ENCODE measurements around the gene INO80E.
"Not testable (repeated sequence)": the region's sequence is repeated elsewhere in the genome, so short reads cannot be mapped to it uniquely, and the experiment has no call there.

The INO80E gene

DNA sequence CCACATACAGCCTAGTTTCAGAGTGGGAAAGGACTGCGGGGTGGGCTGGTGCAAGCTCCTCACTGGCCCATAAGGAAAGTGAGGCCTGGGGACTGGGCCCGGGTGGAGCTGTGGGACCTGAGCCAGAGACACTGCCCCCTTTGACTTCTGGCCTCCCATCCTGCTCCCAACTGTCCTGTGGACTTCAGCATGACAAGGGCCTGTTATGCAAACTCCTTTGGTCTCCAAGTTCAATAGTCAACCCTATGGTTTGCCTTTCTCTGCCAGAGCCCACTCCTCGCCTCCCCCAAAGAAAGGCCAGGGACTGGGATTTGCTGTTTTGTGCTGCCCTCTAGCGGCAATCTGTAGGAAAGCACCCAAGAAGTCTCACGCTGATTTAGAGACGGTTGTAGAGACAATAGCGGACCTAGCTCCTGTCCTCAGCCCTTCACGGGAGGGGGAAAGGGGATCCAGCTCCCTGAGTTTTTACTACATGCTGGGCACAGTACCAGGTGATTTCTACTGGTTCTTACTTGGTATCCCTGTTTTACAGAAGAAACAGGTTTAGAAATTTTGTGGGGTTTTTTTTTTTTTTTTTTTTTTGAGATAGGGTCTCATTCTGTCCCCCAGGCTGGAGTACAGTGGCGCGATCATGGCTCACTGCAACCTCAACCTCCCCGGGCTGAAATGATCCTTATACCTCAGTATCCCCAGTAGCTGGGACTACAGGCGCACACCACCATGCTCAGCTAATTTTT lies 36.2 kb downstream of the INO80E start:
- peak; percentile 94 for DNase-seq

DNA sequence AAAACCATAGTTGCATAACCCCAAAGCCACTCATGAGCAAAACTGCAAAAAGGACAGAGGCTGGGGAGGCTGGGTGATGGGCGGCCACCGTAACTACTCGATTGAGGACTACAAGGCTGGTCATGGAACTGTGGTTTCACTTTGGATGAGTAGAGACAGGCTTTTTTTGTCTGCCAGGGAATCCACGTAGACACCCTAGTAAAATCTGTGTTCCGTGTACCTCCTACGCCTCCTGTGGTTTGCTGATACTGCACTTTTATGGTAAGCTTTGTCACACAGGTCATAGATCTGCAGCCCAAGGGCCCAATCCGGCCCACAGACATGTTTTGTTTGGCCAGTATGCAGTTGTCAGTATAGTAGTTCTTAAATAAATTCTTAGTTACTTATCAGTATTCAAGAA lies 37.2 kb downstream of the INO80E start:
- DNase-seq: no peak

DNA sequence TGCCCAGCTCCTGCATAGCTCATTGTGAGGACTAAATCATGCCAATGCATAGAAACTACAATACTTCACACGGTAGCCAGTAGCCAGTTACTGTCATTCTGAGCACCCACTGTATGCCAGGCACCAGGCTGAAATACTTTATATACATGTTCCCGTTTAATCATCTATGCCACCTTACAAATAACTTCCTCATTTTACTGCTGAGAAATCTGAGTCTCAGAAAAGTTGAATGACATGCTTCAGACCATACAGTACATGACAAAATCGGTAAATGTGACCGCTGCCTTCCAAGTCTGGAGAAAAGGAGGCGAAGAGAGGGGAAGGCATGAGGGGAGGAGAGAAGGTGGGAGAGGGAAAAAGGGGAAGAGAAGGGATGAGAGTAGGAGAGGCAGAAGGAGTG lies 44.2 kb downstream of the INO80E start:
- DNase-seq: no peak

GRCh38 chr16:30040690-30041089 lies 44.6 kb downstream of the INO80E start:
- not testable (repeated sequence) for DNase-seq

GRCh38 chr16:30041841-30042240 lies 45.8 kb downstream of the INO80E start:
- peak; percentile 59 for DNase-seq

- no peak for DNase-seq
Observed at GRCh38 chr16:30046178-30046577, 50.1 kb downstream of the INO80E start.

- DNase-seq: no peak
Observed at GRCh38 chr16:30046588-30046987, 50.5 kb downstream of the INO80E start.

GRCh38 chr16:30049871-30050270 lies 53.8 kb downstream of the INO80E start:
- DNase-seq: no peak

DNA sequence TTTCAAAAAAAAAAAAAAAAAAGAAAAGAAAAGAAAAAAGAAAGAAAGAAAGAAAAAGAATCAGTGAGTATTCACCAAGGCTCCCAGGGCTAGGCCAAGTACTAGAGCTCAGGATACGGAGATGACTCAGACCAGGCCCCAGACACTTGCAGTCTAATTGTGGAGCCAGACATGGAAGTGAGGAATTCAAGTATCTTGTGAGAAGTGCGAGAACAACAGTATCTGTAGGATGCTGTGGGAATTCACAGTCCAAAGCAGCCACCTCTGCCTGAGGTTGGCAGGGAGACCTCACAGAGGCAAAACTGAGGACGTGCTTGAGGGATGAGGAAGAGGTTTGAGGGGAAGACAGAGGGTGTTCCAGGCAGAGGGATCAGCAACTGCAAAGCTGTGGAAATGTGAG lies 55.5 kb downstream of the INO80E start:
- DNase-seq: no peak

GRCh38 chr16:30052671-30053372 lies 56.8 kb downstream of the INO80E start:
- peak; percentile 96 for DNase-seq

- DNase-seq: no peak
Observed at GRCh38 chr16:30053376-30054015, 57.5 kb downstream of the INO80E start.

GRCh38 chr16:30054451-30054850 lies 58.4 kb downstream of the INO80E start:
- no peak for DNase-seq

GRCh38 chr16:30054959-30055553 lies 59.0 kb downstream of the INO80E start:
- no peak for DNase-seq
